GM06990 (cell line): ENCODE results near the gene IL6.

Experiments used
- DNase-seq: peaks from one replicate; pipeline ENCODE4 v3.0.0-alpha.2; 2011; ENCODE audit not compliant: insufficient read length; ENCODE audit errors: extremely low read depth
- H3K27me3 ChIP-seq: replicated peaks from 2 replicates; pipeline ENCODE4 v1.6.0; 2011; ENCODE audit warnings: low read length; ENCODE audit not compliant: control insufficient read depth, insufficient read depth
- H3K36me3 ChIP-seq: 2 replicates; pipeline ENCODE4 v1.5.1; 2011; ENCODE audit warnings: low read length; ENCODE audit not compliant: control insufficient read depth, insufficient read depth
- H3K4me3 ChIP-seq: replicated peaks from 2 replicates; pipeline ENCODE4 v1.5.1; 2011; ENCODE audit warnings: low read depth, mild to moderate bottlenecking, control low read depth, low read length
- TF ChIP-seq, protein P1 (sequence below): IDR thresholded peaks from 2 replicates; pipeline ENCODE4 v1.5.1; 2011; ENCODE audit warnings: low read length, control low read depth, mild to moderate bottlenecking, inconsistent platforms; ENCODE audit not compliant: insufficient read depth, poor library complexity, severe bottlenecking

IL6 gene

DNA sequence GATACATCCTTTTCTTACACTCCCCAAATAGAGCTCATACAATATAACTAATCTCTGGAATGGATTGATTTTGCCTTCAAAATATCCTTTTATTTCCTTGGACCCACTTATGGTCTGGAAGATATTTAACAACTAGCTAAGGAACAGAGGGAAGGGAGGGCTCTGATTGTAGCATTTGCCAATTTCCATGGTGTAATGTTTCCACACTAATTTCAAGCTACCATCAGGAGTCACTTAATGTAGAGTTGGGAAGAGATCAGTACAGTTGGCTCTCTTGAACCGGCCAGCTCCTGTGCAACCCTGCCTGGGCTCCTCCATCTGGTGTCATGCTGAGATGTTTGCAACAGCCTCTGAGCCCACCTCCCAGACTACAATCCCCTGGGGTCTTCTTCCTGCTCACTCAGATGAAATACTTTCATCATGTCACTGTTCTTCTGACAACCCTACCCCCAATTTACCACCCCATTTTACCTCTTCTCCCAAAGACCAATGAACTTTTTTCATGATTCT lies 8.0 kb upstream of the IL6 start:
- no peaks in the 10 kb centered on the region; the same call in 1 of the 2 replicates for H3K27me3 ChIP-seq
- no peak for DNase-seq
- TF ChIP-seq, protein P1, sequence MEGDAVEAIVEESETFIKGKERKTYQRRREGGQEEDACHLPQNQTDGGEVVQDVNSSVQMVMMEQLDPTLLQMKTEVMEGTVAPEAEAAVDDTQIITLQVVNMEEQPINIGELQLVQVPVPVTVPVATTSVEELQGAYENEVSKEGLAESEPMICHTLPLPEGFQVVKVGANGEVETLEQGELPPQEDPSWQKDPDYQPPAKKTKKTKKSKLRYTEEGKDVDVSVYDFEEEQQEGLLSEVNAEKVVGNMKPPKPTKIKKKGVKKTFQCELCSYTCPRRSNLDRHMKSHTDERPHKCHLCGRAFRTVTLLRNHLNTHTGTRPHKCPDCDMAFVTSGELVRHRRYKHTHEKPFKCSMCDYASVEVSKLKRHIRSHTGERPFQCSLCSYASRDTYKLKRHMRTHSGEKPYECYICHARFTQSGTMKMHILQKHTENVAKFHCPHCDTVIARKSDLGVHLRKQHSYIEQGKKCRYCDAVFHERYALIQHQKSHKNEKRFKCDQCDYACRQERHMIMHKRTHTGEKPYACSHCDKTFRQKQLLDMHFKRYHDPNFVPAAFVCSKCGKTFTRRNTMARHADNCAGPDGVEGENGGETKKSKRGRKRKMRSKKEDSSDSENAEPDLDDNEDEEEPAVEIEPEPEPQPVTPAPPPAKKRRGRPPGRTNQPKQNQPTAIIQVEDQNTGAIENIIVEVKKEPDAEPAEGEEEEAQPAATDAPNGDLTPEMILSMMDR, result no peak
- no peaks in the 10 kb centered on the region for H3K36me3 ChIP-seq
- H3K4me3 ChIP-seq, result no peak overlapping the region

DNA sequence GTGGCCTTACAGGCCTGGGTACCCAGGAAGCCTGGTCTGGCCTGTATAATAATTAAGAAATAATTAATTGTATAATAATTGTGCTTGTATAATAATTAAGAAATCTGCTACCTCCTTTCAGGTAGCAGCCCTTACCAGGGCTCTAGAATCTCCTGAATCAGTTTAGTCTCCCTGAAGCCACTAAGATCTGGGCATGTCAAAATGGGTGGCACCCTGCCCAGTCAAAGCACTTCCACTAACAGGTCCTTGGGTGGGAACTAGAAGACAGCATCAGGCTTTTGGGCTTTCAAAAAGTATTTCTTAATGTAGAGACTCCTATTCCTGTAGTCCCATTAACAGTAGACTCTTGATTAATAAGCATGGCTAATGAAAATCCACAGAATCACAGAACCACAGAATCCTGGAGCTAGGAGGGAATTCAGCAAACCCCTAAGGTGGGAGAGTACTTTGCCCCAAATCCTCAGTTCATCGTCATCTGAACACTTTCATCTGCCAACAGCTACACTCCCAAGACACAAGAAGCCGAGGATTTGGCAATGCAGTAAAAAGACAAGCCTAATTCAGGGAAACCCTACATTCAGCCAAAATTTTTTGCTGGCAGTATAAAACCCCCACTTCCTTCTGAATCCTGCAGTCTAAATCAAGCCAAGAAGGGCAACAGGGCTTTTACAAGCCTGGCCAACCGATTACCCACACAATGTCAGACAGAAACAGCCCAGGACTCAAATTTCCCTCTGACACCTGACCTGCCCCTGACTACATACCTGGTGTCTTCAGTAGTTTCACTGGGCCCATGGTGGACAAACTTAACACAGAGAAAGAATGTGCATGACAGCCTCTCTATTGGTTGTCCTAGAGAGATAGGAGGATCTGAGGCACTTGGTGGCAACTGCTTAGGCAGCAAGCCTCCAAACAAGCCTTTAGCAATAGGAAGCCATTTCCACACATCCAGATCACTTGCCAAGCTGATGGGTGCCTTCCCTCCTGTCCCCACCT lies 5.9 kb upstream of the IL6 start:
- no peaks in the 10 kb centered on the region; the same call in 1 of the 2 replicates for H3K27me3 ChIP-seq
- TF ChIP-seq, protein P1, result no peak
- H3K36me3 ChIP-seq, result no peaks in the 10 kb centered on the region
- no peak for DNase-seq
- H3K4me3 ChIP-seq, result no peak overlapping the region

DNA sequence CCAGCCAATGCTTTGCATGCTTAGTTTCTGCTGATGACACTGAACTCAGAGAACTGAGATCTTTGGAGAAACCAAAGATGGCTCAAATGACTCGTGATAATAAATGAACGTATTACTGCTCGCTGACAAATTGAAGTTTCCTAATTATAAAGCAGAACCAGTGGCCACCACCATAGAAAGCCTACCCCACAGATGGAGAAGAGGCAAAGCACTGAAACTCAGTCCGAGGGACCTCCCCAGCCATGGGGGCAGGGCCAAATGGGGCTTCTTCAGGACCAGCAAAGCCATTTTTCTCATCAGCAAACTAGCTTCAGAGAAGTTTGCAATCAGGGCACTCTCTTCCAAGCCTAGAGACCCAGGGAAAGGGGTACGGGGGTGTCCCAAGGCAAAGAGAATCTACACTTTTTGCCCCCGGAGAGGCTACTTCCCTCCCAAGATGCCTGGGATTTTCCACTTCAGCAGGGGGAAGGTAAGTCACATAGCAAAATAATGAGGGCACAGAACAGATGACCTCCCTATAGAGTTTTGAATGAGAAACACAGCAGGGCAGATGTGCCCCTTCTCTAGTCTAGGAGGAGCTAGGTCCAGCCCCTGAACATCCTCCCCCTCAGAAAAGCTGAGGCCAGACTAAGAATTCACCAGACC lies 4.3 kb upstream of the IL6 start:
- no peak for DNase-seq
- no peaks in the 10 kb centered on the region for H3K36me3 ChIP-seq
- TF ChIP-seq, protein P1, result no peak
- H3K27me3 ChIP-seq, result no peaks in the 10 kb centered on the region; the same call in 1 of the 2 replicates
- H3K4me3 ChIP-seq, result no peak overlapping the region

DNA sequence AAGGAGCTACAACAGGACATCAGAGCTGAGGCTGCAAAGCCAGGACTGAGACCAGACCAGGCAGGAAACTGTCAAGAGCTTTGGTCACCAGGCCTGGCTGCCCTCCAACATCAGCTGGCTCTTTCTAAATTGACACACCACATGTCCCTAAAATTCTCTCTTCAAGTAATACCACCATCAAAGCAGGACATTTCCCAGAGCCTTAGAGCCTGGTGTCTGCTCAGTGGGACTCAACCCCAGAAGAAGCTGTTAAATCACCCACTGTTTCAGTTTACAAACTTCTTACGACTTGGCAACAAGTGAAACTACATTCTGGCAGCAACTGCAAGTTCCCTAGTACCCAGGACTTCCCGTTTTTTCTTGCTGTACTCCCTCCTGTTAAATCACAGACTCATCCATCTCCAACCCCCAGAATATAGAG lies 3.8 kb upstream of the IL6 start:
- no peaks in the 10 kb centered on the region for H3K36me3 ChIP-seq
- no peaks in the 10 kb centered on the region; the same call in 1 of the 2 replicates for H3K27me3 ChIP-seq
- TF ChIP-seq, protein P1, result no peak
- H3K4me3 ChIP-seq, result no peak overlapping the region
- no peak for DNase-seq

DNA sequence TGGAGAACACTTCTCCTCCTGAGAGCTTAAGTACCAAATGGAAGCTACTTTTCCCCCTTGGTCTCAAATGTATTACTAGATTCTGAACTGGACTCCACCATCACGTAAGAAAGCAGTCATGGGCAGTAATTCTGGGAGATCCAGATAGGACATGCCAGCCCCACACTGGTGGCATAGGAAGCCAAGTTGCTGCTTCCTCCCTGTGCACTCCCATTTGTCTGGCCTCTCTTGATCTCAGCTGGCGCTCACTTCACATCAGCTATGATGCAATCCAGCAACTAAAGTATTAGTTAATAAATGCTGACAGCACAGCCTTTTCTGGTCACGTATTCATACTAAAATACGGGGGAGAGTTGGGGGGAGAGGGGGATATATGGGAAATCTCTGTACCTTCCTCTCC lies 3.4 kb upstream of the IL6 start:
- no peaks in the 10 kb centered on the region for H3K36me3 ChIP-seq
- H3K4me3 ChIP-seq, result no peak overlapping the region
- no peaks in the 10 kb centered on the region; the same call in 1 of the 2 replicates for H3K27me3 ChIP-seq
- TF ChIP-seq, protein P1, result no peak
- no peak for DNase-seq
